NCI-H226 (cell line): Measurements from ENCODE around the gene CFAP100.
A peak's percentile ranks its signal among the peaks of the same experiment; 100 is the strongest.

ENCODE experiments used
- DNase-seq: peaks from one replicate; pipeline ENCODE4 v3.0.0-alpha.2; 2015

The CFAP100 gene

DNA sequence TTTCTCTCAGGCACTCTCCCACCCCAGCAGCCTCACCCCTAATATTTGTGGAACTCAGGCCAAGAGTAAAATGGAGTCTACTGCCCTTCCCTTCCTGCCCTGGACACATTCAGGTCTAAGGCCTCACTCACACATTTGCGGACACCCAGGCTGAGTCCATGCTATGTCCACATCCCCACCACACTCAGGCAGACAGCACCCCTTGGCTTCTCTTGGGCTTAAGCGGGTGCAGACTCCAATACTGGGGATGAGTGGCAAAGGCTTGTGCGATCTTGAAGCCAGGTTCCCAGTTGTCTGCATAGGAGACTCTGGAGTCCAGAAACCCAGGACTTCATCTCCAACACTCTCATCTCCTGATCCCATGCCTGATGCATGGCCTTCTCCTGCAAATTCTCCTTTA lies 17.5 kb upstream of the CFAP100 start:
- DNase-seq = no peak

DNA sequence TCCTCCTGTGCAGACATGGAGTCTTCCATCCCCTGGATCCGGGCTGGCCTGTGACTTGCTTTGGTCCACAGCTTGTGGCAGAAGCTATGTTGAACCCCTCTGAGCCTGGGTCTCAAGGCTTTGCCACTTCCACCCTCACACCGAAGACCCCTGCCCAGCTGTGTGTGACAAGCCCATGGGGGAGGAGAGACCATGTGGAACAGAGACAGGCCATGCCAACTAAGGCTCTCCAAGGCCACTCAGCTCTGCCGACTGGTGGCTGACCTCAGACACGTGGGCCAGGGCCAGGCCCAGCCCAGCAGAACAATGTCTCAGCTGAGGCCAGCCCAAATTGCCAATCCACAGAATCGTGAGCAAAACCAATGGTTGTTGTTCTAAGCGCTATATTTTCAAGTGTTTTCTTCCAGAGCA lies 16.4 kb upstream of the CFAP100 start:
- no peak for DNase-seq

DNA sequence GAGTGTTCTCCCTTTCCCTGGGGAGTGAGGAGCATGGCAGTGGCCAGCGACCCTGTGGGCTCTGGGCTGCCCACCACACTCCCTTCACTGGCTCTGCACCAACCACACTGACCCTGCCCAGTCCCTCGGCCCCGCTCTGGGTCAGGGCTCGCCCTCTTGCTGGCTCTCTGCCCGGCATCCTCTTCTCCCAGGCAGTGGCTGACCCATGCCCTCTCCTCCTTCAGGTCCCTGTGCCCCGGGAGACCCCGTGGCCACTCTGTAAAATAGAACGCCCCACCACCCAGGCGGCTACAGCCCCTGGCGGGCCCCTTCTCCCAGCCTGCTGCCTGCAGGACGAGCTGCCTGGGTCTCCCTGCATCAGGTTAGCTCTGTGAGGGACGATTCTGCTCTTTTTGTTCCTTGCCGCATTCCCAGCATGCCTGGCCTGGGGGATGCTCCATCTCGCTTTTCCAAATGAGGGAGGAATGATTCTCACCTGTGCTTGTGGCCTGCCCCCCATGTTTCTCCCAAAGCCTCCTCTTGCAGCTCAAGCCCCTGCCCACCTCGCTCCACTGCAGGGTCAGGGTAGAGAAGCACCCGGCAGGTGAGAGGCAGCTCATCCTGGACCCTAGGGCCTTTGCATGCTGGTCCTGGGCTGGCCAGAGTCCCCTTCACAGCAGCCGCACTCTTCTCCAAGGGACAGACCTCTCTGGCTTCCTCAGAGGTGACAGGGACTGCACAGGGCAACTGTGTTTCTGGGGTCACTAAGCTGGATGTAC lies 14.5 kb upstream of the CFAP100 start:
- no peak for DNase-seq

DNA sequence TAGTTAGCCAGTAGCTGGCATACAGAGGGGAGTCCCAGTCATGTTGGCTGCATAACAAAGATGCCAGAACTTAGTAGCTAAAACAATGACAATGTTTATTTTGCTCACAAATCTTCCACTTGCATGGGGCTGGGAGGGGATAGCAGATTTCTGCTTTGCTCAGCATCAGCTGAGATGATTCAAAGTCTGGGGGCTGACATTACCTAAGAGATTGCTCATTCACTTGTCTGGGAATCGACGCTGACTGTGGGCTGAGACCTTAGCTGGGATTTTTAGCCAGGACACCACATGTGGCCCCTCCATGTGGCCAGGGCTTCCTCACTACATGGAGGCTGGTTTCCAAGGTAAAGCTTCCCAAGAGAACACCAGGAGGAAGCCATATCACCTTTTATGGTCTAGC lies 12.7 kb upstream of the CFAP100 start:
- DNase-seq = no peak

DNA sequence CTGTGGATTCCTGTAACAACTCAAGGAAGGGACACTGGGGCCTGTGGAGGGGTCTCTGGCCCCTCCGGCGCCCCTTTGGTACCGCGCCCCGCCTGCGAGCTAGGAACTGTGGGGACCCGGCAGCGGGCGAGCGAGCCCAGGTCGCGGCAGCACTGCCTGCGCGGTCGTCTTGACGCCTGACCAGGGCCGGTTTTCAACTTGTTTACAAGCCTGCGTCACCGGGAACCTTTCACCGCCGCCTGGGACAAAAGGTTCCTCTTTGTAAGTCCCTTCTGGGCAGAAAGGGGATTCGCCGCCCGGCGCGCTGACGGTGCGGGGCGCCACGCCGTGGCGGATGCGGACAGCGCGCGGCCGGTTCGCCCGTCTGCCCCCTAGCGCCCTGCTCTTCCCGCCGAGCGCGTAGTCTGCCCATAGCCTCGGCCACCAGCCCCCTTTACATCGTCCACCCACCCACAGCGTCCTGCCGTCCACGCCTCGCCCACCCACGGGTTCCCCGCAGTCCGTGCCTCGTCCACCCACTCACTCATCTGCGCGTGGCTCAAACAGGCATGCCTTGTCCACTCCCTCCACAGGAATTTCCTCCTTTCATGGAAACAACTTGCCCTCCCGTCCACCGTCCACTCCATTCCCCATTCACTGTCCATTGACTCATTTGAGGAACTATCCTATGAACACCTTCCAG lies 5.5 kb upstream of the CFAP100 start:
- peak; percentile 54 for DNase-seq

DNA sequence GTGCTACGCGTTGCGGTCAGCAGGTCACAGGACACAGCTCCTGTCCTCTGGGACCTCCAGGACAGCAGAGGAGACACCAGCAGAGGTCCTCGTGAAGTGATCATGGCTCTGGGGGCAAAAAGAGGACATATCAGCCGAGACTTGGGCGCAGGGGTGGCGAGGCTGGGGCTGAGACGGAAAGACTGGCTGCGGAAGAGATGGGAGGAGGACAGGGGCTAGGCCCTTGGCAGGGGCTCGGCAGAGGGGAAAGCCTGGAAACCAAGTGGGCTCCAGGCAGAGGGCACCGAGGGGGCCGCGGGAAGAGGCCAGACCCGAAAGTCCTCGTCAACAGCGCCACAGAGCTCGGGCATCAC lies 4.9 kb upstream of the CFAP100 start:
- no peak for DNase-seq

DNA sequence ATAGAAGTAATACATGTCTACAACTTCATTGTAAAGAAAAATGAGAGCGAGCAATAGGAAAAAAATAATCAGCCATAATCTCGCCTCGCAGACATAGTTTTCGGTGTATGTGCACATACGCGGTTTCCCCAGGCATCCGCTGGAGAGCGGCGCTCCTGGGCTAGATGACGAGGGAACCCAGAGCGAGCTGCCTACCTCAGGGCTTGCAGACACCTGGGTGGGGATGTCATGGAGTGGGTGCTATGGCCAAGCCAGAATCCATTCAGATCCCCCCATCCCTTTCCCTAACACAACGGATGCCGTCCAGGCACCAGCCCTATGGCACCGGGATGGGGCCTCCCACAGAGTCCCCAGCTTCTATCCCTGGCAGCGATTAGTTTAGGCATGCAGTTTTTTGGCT lies 4.5 kb upstream of the CFAP100 start:
- no peak for DNase-seq

DNA sequence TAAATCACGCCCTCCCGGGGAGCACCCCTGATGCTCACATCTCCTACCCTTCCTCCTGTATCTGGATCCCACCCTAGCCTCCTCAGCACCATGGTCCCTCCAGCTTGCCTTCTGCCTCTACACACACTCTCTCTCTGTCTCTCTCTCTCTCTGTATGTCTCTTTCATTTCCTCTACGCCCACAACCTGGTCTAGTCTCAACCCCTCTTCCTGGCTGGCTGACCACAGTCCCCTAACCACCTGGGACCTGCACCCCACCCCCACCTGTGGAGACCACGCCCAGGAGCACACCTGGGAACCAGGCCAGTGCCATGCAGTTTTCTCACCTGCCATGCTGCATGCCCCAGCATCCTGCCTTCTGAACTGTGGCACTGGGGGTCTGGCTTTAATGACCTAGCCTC lies 4.0 kb upstream of the CFAP100 start:
- DNase-seq = no peak

DNA sequence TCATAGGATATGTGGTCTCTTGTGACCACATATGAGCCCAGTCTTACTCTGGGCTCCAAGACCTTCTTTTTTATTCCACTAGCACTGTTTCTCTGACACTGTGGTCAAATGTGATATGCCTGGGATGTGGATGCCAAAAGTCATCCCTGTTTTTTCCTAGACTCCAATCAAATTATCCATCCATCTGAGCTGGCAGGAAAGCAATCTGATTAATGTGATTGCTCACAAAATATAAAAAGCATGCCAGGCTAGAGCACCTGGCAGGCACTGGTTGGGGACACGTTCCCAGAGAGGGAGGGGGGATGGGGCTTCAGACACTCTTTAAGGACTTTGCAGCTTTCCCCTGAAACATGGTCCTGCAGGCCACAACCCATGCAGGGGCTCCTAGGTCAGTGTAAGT lies 3.1 kb upstream of the CFAP100 start:
- DNase-seq = no peak

DNA sequence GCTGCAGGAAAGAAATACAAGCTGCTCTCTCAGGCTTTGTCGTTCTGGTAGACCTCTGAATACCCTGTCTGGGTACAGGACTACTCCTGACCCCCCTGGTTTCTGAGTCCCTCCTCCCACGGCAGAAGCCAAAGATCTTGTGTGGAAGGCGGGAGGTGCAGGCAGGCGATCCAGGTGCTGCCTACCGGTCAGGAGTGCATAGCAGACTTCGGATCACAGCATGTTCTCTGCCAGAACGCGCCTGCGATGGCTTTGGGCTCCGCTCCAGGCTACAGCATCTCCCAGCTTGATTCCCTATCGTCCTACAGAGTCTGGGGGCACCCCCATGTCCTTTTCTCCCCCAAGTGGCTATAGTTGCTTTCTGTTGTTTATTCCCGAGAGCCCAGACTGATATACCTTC lies 2.5 kb upstream of the CFAP100 start:
- no peak for DNase-seq

DNA sequence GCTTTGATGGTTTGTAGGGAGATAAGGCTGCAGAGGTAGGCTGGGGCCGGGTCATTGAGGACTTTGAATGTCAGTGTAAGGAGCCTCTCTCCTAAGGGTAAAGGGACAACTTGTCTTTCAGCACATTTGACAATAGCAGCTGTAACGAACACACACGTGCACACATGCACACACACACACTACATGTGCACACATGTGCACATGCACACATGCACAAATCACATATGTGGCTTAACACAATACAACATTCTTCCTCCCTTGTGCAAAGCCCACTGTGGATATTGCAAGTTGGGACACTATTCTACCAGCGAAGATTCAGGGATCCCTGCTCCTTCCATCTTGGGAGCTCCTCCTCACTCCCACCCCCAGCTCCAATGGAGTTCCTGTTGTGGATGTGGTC lies 1.1 kb upstream of the CFAP100 start:
- DNase-seq = no peak

DNA sequence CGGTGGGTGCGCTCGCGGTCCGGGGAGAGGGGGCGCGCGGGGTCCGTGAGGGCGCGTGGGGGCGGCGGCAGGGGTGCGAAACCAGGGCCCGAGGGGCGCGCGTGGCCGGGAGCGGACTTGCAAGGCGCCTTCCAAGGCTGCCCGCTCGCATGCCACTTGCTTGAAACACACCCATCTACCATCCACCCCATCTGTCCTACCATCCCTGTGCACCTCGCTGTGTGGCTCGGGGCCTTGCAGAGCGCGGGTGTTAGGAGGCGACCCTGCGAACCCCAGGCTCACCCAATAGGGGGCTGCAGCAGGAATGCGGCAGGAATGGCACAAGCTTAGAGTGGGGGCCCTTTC lies 240 bp downstream of the CFAP100 start:
- no peak for DNase-seq

DNA sequence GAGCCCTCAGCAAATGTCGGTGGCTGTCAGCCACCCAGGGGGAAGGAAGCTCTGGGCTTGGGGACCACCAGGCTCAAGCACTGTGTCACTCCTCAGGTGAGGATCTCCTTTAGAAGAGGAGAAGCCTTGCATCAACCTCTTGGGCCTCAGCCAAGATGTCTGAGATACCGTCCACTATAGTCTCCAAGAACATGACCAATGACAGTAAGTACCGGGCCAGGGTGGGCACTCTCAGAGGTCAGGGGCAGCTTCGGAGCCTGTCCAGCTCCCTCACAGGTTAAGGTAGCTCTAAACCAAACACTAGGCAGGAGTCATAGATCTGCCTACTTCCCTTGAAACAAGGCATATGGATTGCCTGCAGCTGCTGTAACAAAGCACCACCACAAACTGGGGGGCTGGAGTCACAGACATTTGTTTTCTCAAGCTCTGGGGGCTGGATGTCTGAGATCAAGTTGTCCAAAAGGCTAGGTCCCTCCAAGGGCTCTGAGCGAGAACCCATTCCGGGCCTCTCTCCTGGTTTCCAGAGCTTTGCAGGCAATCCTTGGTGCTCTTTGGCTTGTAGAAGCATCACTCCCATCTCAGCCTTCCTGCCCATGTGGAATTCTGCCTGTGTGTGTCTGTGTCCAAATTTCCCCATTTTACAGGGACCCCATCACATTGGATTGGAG lies 1.3 kb downstream of the CFAP100 start:
- DNase-seq = no peak

DNA sequence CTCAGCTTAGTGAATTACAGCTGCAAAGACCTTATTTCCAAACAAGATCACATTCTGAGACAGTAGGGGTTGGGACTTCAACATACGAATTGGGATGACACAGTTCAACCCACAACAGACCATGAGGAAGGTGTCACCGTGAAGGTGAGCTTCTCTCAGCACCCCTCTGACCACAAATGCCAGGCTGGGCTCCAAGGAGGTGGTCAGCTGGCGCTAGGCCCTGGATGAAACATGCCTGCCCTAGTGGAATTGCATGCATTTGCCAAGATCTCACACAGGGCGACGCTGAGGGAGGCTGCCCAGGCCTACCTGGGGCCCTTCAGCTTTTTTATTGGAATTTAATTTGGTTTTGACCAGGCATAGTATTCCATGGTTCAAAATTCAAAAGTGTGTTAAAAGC lies 1.8 kb downstream of the CFAP100 start:
- no peak for DNase-seq

DNA sequence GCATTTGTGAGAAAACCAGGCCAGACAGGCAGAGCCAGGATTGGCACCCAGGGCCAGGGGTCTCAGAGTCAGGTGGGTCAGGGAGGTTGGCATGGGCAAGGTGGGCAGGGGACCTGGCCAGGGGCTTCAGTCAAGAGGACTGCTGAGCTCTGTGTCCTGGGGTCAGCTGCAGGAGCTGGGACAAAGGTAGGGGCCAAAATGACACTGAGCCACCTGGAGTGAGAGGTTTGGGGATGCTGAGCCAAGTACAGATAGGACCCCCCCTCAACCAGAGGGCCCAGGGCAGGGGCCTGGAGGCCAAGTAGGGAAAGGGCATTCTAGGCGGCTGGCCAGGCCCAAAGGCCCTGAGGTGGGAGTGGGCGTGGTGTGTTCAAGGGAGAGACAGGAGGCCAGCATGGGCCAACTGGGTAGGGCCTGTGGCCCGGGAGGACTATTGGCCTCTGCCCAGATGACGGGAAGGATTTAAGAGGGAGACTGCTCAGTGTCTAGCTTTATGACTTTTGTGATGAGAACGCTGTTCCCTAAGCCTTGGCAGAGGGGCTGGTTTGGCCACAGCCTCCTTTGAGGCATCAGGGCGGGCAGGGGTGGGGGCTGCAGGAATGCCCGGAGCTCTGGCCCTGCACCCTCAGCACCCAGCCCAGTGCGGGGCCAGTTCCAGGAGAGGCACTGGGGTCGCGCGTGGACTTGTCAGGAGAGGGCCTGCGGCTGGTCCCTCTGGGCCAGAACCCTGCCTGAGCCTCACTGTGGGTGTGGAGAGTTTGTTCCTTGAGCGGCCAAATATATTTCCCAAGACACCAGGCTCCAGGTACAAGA lies 3.1 kb downstream of the CFAP100 start:
- no peak for DNase-seq

DNA sequence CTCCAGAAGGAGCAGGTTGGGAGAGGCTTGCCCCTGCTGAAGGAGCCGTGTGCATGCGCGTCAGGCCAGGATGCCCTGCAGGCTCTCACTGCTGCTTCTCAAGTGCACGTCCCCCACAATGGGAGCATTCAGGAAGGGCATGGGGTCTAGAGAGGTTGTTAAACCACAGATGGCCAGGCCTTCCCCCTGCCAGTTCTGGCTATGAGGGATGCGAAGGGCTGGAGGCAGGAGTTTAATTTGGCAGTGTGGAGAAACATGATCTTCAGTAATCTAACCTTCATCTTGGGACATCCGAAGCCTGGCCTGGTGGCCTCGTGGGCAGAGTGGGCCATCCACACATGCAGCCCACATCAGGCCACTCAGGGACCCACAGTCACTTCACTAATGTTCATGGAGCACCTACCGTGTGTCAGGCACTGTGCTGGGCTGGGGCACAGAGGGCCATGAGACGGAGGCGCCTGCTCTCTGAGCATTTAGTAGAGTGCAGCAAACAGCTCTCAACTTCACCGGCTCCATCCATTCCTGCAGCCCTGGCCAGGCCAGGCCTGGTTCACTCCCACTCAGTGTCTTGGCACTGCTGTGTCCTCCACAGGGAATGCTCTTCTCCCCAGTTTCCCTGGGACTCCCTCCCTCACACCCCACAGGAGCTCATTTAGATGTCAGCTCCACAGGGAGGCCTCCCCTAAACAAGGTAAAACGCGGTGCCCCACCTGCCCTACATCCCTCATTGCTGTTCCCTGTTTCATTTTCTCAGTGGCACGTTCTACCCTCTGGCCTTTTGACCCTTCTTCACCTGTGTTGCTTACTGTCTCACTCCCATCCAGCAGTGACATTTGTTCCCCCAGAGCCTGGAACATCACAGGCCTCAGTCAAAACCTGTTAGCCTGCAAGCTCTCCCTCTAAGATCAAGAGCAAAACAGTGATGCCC lies 4.0 kb downstream of the CFAP100 start:
- DNase-seq = no peak

DNA sequence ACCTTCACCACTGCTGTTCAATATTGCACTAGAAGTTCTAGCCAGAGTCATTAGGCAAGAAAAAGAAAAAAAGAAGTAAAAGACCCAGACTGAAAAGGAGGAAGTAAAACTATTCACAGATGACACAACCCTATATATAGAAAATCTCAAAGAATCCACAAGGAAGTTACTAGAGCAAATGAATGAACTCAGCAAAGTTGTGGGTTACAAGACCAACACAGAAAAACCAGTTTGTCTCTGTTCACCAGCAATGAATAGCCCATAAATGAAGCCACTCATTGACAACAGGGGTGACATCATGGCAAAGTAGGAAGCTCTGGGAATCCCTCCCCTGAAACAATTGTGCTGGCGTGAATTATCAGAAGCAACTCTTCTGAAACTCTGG lies 4.6 kb downstream of the CFAP100 start:
- DNase-seq = no peak

DNA sequence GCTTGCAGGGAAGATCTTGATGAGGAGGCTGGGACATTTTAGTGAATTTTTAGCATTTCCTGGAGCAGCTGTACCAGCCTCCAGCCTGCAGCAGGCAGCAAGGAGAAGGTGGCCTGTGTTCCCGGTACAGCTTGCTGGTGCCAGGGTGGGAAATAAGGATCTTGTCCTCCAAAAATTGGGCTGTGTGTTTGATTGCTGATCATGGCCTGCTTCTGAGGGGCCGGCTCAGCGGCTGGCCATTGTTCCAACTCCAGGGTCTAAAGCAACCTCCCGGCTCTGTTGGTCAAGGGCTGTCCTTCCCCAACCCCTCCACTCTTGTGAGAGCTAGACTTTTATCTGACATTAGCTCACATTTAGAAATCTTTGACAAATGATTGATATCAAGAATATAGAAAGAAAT lies 5.0 kb downstream of the CFAP100 start:
- no peak for DNase-seq

DNA sequence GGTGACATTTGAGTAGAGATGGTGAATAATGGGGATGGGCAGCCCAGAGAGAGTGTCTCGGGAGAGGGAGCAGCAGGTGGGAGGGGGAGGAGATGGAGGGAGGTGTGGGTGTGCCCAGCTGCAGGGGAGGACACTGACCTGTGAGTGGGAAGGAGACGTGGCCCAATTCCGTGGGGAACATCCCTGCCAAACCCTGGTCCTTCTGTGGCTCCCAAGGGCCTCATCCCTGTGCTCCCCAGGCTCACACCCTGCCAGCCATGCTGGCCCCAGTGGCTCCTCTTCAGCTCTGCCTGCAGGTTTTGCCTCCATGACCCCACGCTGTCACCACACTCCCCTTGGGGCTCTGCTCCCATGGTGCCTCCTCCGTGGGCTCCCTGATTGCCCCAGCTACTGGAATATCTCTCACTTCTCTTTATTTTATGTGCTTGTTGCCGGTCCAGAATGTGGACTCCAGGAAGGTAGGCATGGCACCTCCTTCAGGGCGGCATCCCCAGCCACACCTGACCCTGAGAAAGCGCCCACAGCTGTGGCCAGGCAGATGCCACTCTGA lies 7.0 kb downstream of the CFAP100 start:
- no peak for DNase-seq

DNA sequence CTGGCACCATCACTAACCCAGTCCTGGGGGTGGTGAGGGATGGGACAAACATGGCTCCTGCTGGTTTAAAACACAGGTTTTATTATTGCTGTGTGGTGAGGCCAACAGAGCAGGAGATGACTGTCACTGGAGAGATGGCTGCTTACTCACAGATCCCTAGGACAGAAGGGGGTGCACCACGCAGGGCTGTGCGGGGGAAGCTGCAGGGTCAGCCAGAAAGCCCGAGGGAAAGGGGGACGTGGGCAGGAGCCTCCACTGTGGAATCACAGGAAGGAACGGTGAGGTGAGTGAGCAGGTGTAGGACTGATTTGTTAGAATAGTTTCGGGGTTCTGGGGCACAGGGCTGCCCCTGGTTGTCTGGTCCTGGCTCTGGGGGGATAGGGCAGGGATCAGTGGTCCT lies 7.5 kb downstream of the CFAP100 start:
- DNase-seq = no peak

DNA sequence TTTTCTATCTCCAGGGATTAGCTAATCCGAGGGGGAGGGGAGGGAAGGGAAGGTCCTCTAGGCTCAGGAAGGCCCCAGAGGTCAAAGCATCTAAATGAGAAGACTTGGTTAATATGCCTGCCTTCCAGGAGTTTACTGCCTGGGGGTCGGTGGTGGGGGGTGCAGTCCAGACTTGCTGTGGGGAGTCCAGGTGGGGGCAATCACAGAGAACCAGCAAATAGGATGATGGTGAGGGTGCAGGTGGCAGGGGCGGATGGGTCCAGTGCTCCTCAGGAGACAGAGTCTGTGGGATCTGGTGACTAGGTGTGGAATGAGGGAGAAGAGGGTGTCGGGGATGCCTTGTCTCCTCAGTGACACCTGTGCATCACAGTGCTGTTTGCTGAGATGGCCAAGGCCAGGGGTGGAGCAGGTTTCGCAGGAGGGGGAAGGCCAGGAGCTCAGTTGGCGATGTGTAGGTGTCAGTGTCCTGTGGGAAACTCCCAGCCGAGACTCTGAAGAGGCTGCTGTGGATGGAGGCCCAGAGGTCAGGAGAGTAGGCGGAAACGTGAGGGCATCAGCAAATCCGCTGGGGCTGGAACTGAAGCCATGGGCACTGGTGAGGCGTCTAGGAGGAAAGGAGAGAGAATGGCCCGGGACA lies 8.1 kb downstream of the CFAP100 start:
- DNase-seq = no peak
